Measurements from ENCODE around the gene ZKSCAN5.
"Not testable (repeated sequence)": the region's sequence is repeated elsewhere in the genome, so short reads cannot be mapped to it uniquely, and the experiment has no call there.

Gene ZKSCAN5

GRCh38 chr7:99551767-99552463, 47.5 kb downstream of the ZKSCAN5 start, which contains the start of gene FAM200A:
Gene FAM200A, minus strand, starts transcription at chr7:99552114. Its CDS starts 3,707 bp downstream, at chr7:99548407.
- DNase-seq, result peak; percentile 88
- ATAC-seq, result peak; percentile 100

- no peak for DNase-seq
- ATAC-seq, result no peak
Observed at GRCh38 chr7:99553039-99553438, 48.6 kb downstream of the ZKSCAN5 start.

GRCh38 chr7:99554939-99555338, 50.5 kb downstream of the ZKSCAN5 start:
- ATAC-seq (no peak), DNase-seq (no peak)

GRCh38 chr7:99557196-99557607, 52.7 kb downstream of the ZKSCAN5 start:
- DNase-seq (no peak), ATAC-seq (no peak)

- DNase-seq (no peak), ATAC-seq (peak; percentile 61)
Observed at GRCh38 chr7:99557940-99558305, 53.5 kb downstream of the ZKSCAN5 start.

- ATAC-seq (peak; percentile 91), DNase-seq (peak; percentile 92)
Observed at GRCh38 chr7:99558306-99559174, 54.1 kb downstream of the ZKSCAN5 start, which contains the start of gene ZNF655. Gene ZNF655, plus strand, starts transcription at chr7:99558642. Its CDS starts 1,918 bp downstream, at chr7:99560560.

- ATAC-seq, result no peak
- no peak for DNase-seq
Observed at GRCh38 chr7:99559175-99559915, 54.9 kb downstream of the ZKSCAN5 start.

- DNase-seq (no peak), ATAC-seq (no peak)
Observed at GRCh38 chr7:99560834-99561736, 56.6 kb downstream of the ZKSCAN5 start.

GRCh38 chr7:99561737-99562051, 57.2 kb downstream of the ZKSCAN5 start:
- DNase-seq (no peak), ATAC-seq (no peak)

GRCh38 chr7:99562114-99562784, 57.8 kb downstream of the ZKSCAN5 start:
- DNase-seq, result no peak
- ATAC-seq, result no peak

GRCh38 chr7:99562832-99563231, 58.4 kb downstream of the ZKSCAN5 start:
- ATAC-seq, result peak; percentile 71
- DNase-seq, result peak; percentile 52

- ATAC-seq (no peak), DNase-seq (no peak)
Observed at GRCh38 chr7:99563650-99564049, 59.2 kb downstream of the ZKSCAN5 start.

- DNase-seq, ATAC-seq: not testable (repeated sequence)
Observed at GRCh38 chr7:99568770-99569169, 64.3 kb downstream of the ZKSCAN5 start.

- ATAC-seq, result no peak
Observed at GRCh38 chr7:99571768-99572167, 67.3 kb downstream of the ZKSCAN5 start.

GRCh38 chr7:99573257-99573656, 68.8 kb downstream of the ZKSCAN5 start:
- ATAC-seq (no peak), DNase-seq (no peak)

More at GRCh38 chr7:99571768-99572167, 67.3 kb downstream of the ZKSCAN5 start:
- DNase-seq, result no peak

- ATAC-seq, result no peak
Observed at GRCh38 chr7:99576251-99576650, 71.8 kb downstream of the ZKSCAN5 start.

GRCh38 chr7:99579281-99579955, 75.0 kb downstream of the ZKSCAN5 start:
- no peak for ATAC-seq
- DNase-seq, result no peak

More at GRCh38 chr7:99576251-99576650, 71.8 kb downstream of the ZKSCAN5 start:
- no peak for DNase-seq

- DNase-seq, result peak; percentile 69
- ATAC-seq, result peak; percentile 76
Observed at GRCh38 chr7:99579956-99580777, 75.7 kb downstream of the ZKSCAN5 start.

GRCh38 chr7:99580778-99581332, 76.4 kb downstream of the ZKSCAN5 start:
- not testable (repeated sequence) for DNase-seq, ATAC-seq

All from stimulated activated naive CD8-positive, alpha-beta T cell treated with anti-CD3 and anti-CD28 coated beads, Interleukin-15, Interleukin-2, amounts not matched to agents 100 U/mL and 50 U/mL, for 24 hours (primary cell).